ENCODE measurements around the gene NNT. TPM values are rescaled to one million over a fixed set of nuclear protein-coding genes. Genes with fewer than 3 reads are reported as not detected.

NNT gene
- total and polyA plus RNA-seq, 10 of the 15 experiments (the other 5 are each of a cell fraction or from before 2014, with no cell fraction given): 20.8 to 73.1 (median 51.9) TPM

- TF ChIP-seq TCF12 (IDR thresholded peaks at IDR 0.05; ENCODE audit: low read depth, low read length) (no peak), EGR1 (IDR thresholded peaks at IDR 0.05; ENCODE audit: borderline replicate concordance in 1 of 2, low read depth in 2 of 2, low read length in 2 of 2) (no peak), DPF2 (IDR thresholded peaks at IDR 0.05) (no peak), CEBPZ (IDR thresholded peaks at IDR 0.05; ENCODE audit: low read depth, low read length) (no peak), NFYA (IDR thresholded peaks at IDR 0.05; ENCODE audit: borderline replicate concordance, low read depth, low read length) (no peak), KLF5 (IDR thresholded peaks at IDR 0.05; ENCODE audit: partially characterized antibody) (no peak), RBBP5 (conservative IDR thresholded peaks at IDR 0.05) (no peak)
These were observed 44.0 kb downstream of the NNT start (continued) for GRCh38 chr5:43646992-43647391.

- in situ Hi-C loops (cut with MboI): no loop called here
- ATAC-seq (no peak), DNase-seq (ENCODE audit: low read depth, low spot score) (no peak), FAIRE-seq (no peak)
- Histone ChIP-seq H3K36me3 (ENCODE audit: control insufficient read depth in 2 of 2, insufficient read depth in 2 of 2, low read length in 1 of 2) (peaks cover 6 to 17% of the 10 kb centered on the region in 2 experiments), H3K9ac (ENCODE audit: control insufficient read depth, insufficient read depth, low read length) (no peak overlapping the region), H2AFZ (ENCODE audit: control insufficient read depth, low read depth, low read length) (no peak overlapping the region), H3K4me1 (ENCODE audit: control insufficient read depth, insufficient read depth, low read length) (no peaks in the 10 kb centered on the region), H3K27me3 (replicated peaks in 1 of 2; ENCODE audit: control insufficient read depth in 2 of 2, insufficient read depth in 2 of 2, low read length in 1 of 2) (no peaks in the 10 kb centered on the region), H3K9me3 (replicated peaks; ENCODE audit: control insufficient read depth, insufficient read depth, low read length) (no peaks in the 10 kb centered on the region), H3K4me2 (ENCODE audit: control insufficient read depth, insufficient read depth) (no peak overlapping the region), H3K79me2 (ENCODE audit: control insufficient read depth, insufficient read depth, low read length) (no peaks in the 10 kb centered on the region), H3K4me3 (no peak overlapping the region), H3K27ac (ENCODE audit: control insufficient read depth, insufficient read depth) (no peak overlapping the region), H4K20me1 (ENCODE audit: control insufficient read depth, insufficient read depth) (no peaks in the 10 kb centered on the region)
- CTCF ChIA-PET: interaction anchor here (0.9 to 1.2 kb wide), 3 partner anchors 13 to 685 kb away, joined by 3 to 5 read pairs (median 4); no protein-coding TSS in a partner anchor
- intact Hi-C loops (cut with micrococcal nuclease; ENCODE audit: unreplicated experiment): no loop called here
- POLR2A ChIA-PET: interaction anchor here (0.6 kb wide), 1 partner anchor 1113 kb away, joined by 4 read pairs; no protein-coding TSS in a partner anchor
- SMC1A ChIA-PET (ENCODE audit: uncharacterized antibody, unreplicated experiment): no interaction called here
- RAD21 ChIA-PET (ENCODE audit: unreplicated experiment): no interaction called here
- BruUV-seq (replicated peaks): no TSS peak
- TF ChIP-seq FOS (IDR thresholded peaks at IDR 0.05; ENCODE audit: borderline replicate concordance, extremely low read depth, insufficient read length) (no peak), TCF3 (IDR thresholded peaks at IDR 0.05; ENCODE audit: borderline replicate concordance, insufficient read depth, low read depth, low read length) (no peak), ZZZ3 (IDR thresholded peaks at IDR 0.05; ENCODE audit: control insufficient read depth, insufficient read length, low read depth) (no peak), JUNB (IDR thresholded peaks at IDR 0.05) (no peak), TBL1XR1 (IDR thresholded peaks at IDR 0.05; ENCODE audit: low read depth, low read length) (no peak), POU2F2 (IDR thresholded peaks at IDR 0.05; ENCODE audit: borderline replicate concordance, low read depth, low read length) (no peak), BCL11A (IDR thresholded peaks at IDR 0.05; ENCODE audit: low read depth, low read length) (no peak), YBX1 (IDR thresholded peaks at IDR 0.05) (no peak), ZBTB33 (IDR thresholded peaks at IDR 0.05) (no peak), PAX8 (IDR thresholded peaks at IDR 0.05) (no peak), EED (IDR thresholded peaks at IDR 0.05; ENCODE audit: low read depth) (no peak), ETV6 (conservative IDR thresholded peaks at IDR 0.05 in 1 of 2, IDR thresholded peaks at IDR 0.05 in 1 of 2; ENCODE audit: borderline replicate concordance in 1 of 2, low read depth in 1 of 2) (no peak), CREB1 (IDR thresholded peaks at IDR 0.05; ENCODE audit: low read depth) (no peak), EZH2 (IDR thresholded peaks at IDR 0.05; ENCODE audit: borderline replicate concordance, control insufficient read depth, low read depth, low read length) (no peak)
These were observed 44.8 kb downstream of the NNT start for GRCh38 chr5:43647789-43648188.

Data from GM12878 (cell line).